SK-N-SH (cell line): ENCODE measurements around the gene ASB15.

ENCODE experiments used
- ELF1 ChIP-seq: IDR thresholded peaks from 2 replicates; pipeline ENCODE4 v1.4.0; 2012
- EZH2phosphoT487 ChIP-seq: fragments of 200-600 bp; sonication (generic); IDR thresholded peaks from 2 replicates; pipeline ENCODE4 v1.6.1; 2017; ENCODE audit warnings: low read depth, mixed run types, mild to moderate bottlenecking, antibody characterized with exemption, moderate library complexity, borderline replicate concordance
- FOXJ3 ChIP-seq: sonication (generic); formaldehyde crosslinking; IDR thresholded peaks from 2 replicates; pipeline ENCODE4 v1.5.1; 2020; ENCODE audit warnings: mild to moderate bottlenecking, missing genetic modification reagents
- GABPA ChIP-seq: IDR thresholded peaks from 2 replicates; pipeline ENCODE4 v1.4.0; 2012; ENCODE audit warnings: low read depth, mild to moderate bottlenecking
- MEF2A ChIP-seq: IDR thresholded peaks from 2 replicates; pipeline ENCODE4 v1.4.0; 2012; ENCODE audit warnings: low read depth, borderline replicate concordance
- MXI1 ChIP-seq: IDR thresholded peaks from 2 replicates; pipeline ENCODE4 v1.6.1; 2012; ENCODE audit warnings: mild to moderate bottlenecking, low read depth, low read length, improper control_type of control experiment
- NFIC ChIP-seq: IDR thresholded peaks from 2 replicates; pipeline ENCODE4 v1.4.0; 2012; ENCODE audit warnings: borderline replicate concordance
- SIN3A ChIP-seq: IDR thresholded peaks from 2 replicates; pipeline ENCODE4 v1.6.1; 2012; ENCODE audit warnings: low read depth, mild to moderate bottlenecking, low read length, moderate library complexity, borderline replicate concordance
- TEAD4 ChIP-seq: IDR thresholded peaks from 2 replicates; pipeline ENCODE4 v1.4.0; 2012; ENCODE audit warnings: mild to moderate bottlenecking, borderline replicate concordance; ENCODE audit not compliant: insufficient read depth
- YY1 ChIP-seq: IDR thresholded peaks from 2 replicates; pipeline ENCODE4 v1.4.0; 2012; ENCODE audit warnings: low read depth, mild to moderate bottlenecking
- TF ChIP-seq, protein P1 (sequence below): IDR thresholded peaks from 2 replicates; pipeline ENCODE4 v1.4.0; 2012; ENCODE audit warnings: low read depth
- TF ChIP-seq, protein P2 (sequence below): fragments of 200-600 bp; sonication (generic); IDR thresholded peaks from 2 replicates; pipeline ENCODE4 v1.6.1; 2017; ENCODE audit warnings: antibody characterized with exemption, mild to moderate bottlenecking, moderate library complexity

DNA sequence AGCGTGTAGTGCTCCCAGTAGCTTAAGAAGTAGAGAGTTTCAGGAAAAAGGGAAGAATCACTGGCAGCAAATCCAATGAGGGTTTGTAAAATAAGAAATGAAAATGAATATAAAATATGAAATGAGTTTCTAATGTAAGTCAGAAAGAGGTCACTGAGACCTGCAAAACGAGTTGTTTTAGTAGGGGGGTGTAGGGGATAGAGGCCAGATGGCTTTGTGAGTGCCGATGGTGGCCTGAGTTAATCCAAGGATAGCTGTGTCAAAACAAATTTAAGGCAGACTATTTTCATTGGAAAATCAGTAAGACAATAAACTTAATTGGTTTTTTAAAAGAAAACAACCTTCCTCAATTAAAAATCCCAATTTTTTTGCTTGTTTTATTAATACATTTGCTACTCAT is 745 bp upstream of the ASB15 start:
- TF ChIP-seq, protein P1, sequence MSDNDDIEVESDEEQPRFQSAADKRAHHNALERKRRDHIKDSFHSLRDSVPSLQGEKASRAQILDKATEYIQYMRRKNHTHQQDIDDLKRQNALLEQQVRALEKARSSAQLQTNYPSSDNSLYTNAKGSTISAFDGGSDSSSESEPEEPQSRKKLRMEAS, result no peak
- TF ChIP-seq, protein P2, sequence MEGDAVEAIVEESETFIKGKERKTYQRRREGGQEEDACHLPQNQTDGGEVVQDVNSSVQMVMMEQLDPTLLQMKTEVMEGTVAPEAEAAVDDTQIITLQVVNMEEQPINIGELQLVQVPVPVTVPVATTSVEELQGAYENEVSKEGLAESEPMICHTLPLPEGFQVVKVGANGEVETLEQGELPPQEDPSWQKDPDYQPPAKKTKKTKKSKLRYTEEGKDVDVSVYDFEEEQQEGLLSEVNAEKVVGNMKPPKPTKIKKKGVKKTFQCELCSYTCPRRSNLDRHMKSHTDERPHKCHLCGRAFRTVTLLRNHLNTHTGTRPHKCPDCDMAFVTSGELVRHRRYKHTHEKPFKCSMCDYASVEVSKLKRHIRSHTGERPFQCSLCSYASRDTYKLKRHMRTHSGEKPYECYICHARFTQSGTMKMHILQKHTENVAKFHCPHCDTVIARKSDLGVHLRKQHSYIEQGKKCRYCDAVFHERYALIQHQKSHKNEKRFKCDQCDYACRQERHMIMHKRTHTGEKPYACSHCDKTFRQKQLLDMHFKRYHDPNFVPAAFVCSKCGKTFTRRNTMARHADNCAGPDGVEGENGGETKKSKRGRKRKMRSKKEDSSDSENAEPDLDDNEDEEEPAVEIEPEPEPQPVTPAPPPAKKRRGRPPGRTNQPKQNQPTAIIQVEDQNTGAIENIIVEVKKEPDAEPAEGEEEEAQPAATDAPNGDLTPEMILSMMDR, result no peak
- no peak for TF ChIP-seq MEF2A
- no peak for TF ChIP-seq MXI1
- TF ChIP-seq FOXJ3 (CRISPR knock-in tag), result no peak
- no peak for TF ChIP-seq TEAD4
- TF ChIP-seq NFIC, result no peak
- no peak for TF ChIP-seq YY1
- TF ChIP-seq SIN3A, result no peak
- TF ChIP-seq ELF1, result no peak
- TF ChIP-seq GABPA, result no peak
- no peak for TF ChIP-seq EZH2phosphoT487
